Thymus (tissue), 11 donors: ENCODE measurements around the gene PLD2. TPM values are rescaled to one million over a fixed set of nuclear protein-coding genes. Genes with fewer than 3 reads are reported as not detected.
"Not testable (repeated sequence)": the region's sequence is repeated elsewhere in the genome, so short reads cannot be mapped to it uniquely, and the experiment has no call there.

Source experiments
- DNase-seq, 9 donors: peaks; one replicate each; pipeline ENCODE4 v3.0.0-alpha.2; 2013; ENCODE audit warnings: low spot score in 9 of 9, low read depth in 6 of 9, missing footprints in 1 of 9
- H3K27ac ChIP-seq, 2 donors: one replicate each; pipeline ENCODE4 v1.5.1; 2013; ENCODE audit warnings: control low read depth in 1 of 2, low read depth in 1 of 2, low read length in 1 of 2, mild to moderate bottlenecking in 1 of 2, moderate library complexity in 1 of 2
- H3K27me3 ChIP-seq, 2 donors: one replicate each; pipeline ENCODE4 v1.5.1; 2013; ENCODE audit warnings: low read length in 1 of 2; ENCODE audit not compliant: control insufficient read depth in 2 of 2, insufficient read depth in 1 of 2
- H3K36me3 ChIP-seq, 2 donors: one replicate each; pipeline ENCODE4 v1.5.1; 2013; ENCODE audit warnings: low read length in 1 of 2, mild to moderate bottlenecking in 1 of 2, moderate library complexity in 1 of 2; ENCODE audit not compliant: control insufficient read depth in 2 of 2, insufficient read depth in 2 of 2
- H3K4me1 ChIP-seq, 2 donors: one replicate each; pipeline ENCODE4 v1.5.1; 2013; ENCODE audit warnings: low read length in 2 of 2; ENCODE audit not compliant: control insufficient read depth in 2 of 2, insufficient read depth in 2 of 2
- H3K4me3 ChIP-seq, 2 donors: one replicate each; pipeline ENCODE4 v1.5.1; 2013; ENCODE audit warnings: low read length in 2 of 2, control low read depth in 1 of 2, mild to moderate bottlenecking in 1 of 2
- H3K9me3 ChIP-seq, 2 donors: one replicate each; pipeline ENCODE4 v1.5.1; 2013; ENCODE audit warnings: low read length in 1 of 2, mild to moderate bottlenecking in 1 of 2; ENCODE audit not compliant: control insufficient read depth in 2 of 2, insufficient read depth in 1 of 2
- WGBS: extraction: QIAGEN DNeasy Blood & Tissue Kit; methylation state at CpG from one replicate; pipeline ENCODE4 v1.1.7; 2013; 5-methylcytosine and 5-hydroxymethylcytosine counted together
- polyA plus RNA-seq: library from polyadenylated mRNA; stranded (reverse); fragments of 200-250 nt; gene quantifications from one replicate; pipeline ENCODE4 v1.2.3, GENCODE V29; 2013
- total RNA-seq: library from RNA; stranded (reverse); fragments of 120-200 nt; gene quantifications from one replicate; pipeline ENCODE4 v1.2.4, GENCODE V29; 2013
- donor health status: healthy.

PLD2 gene
- total and polyA plus RNA-seq, 2 donors: 14.5 to 30.7 TPM

DNA sequence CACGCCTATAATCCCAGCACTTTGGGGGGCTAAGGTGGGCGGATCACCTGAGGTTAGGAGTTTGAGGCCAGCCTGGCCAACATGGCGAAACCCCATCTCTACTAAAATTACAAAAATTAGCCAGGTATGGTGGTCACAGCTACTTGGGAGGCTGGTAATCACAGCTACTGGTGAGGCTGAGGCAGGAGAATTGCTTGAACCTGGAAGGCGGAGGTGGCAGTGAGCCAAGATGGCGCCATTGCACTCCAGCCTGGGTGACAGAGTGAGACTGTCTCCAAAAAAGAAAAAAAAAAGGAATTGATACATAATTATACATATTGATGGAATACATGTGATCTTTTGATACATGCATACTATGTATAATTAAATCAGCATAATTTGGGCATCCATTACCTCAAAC lies 60.6 kb downstream of the PLD2 start:
- H3K36me3 ChIP-seq, H3K27ac ChIP-seq, H3K4me3 ChIP-seq, DNase-seq, H3K4me1 ChIP-seq, H3K27me3 ChIP-seq, H3K9me3 ChIP-seq: not testable (repeated sequence)
- 97% methylated on average over 5 of the region's 5 CpGs for WGBS

DNA sequence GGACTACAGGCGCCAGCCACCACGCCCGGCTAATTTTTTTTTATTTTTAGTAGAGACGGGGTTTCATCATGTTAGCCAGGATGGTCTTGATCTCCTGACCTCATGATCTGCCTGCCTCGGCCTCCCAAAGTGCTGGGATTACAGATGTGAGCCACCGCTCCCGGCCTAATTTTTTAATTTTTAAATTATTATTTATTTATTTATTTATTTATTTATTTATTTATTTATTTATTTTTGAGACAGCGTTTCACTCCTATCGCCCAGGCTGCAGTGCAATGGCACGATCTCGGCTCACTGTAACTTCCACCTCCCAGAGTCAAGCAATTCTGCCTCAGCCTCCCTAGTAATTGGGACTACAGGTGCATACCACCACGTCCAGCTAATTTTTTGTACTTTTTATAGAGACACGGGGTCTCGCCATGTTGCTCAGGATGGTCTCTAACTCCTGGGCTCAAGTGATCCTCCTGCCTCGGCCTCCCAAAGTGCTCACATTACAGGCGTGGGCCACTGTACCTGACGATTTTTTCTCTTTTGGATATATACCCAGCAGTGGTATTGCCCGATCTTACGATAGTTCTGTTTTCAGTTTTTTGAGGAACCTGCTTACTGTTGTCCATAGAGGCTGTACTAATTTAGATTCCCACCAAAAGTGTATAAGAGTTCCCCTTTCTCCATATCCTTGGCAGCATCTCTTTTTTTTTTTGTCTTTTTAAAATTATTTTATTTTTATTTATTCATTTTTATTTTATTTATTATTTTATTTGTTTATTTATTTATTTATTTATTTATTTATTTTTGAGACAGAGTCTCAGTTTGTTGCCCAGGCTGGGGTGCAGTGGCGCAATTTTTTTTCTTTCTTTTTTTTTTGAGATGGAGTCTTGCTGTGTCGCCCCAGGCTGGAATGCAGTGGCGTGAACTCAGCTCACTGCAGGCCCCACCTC lies 62.4 kb downstream of the PLD2 start:
- WGBS: 95% methylated on average over 22 of the region's 22 CpGs
- not testable (repeated sequence) for H3K36me3 ChIP-seq, H3K27me3 ChIP-seq, H3K4me1 ChIP-seq, H3K27ac ChIP-seq, H3K4me3 ChIP-seq, H3K9me3 ChIP-seq, DNase-seq

DNA sequence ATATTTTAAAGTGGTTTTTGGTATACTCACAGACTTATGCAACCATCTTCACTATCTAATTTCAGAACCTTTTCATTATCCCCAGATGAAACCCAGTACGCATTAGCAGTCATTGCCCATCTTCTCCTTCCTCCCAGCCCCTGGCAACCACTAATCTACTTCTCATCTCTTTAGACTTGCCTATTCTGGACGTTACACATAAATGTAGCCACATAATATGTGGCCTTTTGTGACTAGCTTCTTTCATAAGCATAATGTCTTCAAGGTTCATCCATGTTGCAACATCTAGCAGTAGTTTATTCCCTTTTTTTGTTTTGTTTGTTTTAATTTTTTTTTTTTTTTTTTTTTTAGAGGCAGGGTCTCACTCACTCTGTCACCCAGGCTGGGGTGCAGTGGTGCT lies 63.9 kb downstream of the PLD2 start:
- no peaks in the 10 kb centered on the region for H3K4me1 ChIP-seq
- 96% methylated on average over 2 of the region's 2 CpGs for WGBS
- peaks cover 0 to 6% of the 10 kb centered on the region in 2 donors for H3K36me3 ChIP-seq
- DNase-seq: no peak
- H3K4me3 ChIP-seq: no peak overlapping the region
- H3K9me3 ChIP-seq: no peaks in the 10 kb centered on the region
- no peaks in the 10 kb centered on the region for H3K27me3 ChIP-seq
- no peak overlapping the region for H3K27ac ChIP-seq

DNA sequence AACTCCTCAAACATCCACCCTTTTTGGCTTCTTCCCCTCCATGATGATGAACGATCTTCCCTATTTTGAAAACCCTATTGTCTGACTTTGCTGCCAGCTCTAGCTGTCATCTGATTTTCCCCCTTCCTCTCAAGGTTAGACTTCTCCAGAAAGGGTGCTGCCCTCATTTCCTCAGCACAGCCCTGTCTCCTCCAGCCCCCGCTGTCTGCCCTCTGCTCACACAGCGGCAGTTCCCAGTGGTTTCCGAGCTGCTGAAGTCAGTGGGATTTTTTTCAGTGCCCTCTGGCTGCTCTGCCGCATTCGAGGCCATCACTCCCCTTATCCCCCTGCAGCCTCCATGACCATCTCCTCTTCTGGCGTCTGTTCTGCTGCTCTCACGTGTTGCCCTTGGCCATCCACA lies 65.8 kb downstream of the PLD2 start:
- Histone ChIP-seq H3K27me3 (no peaks in the 10 kb centered on the region), H3K27ac (no peak overlapping the region), H3K9me3 (no peaks in the 10 kb centered on the region), H3K4me3 (no peak overlapping the region), H3K4me1 (no peaks in the 10 kb centered on the region), H3K36me3 (peaks cover 0 to 6% of the 10 kb centered on the region in 2 donors)
- DNase-seq: no peak
- 65% methylated on average over 8 of the region's 8 CpGs for WGBS

Other genes with a start within 250 kb of the PLD2 start
- gene GGT6, start 246.6 kb upstream of the PLD2 start, total RNA-seq: 0.90 TPM
- 3.7 TPM for gene GGT6, start 246.6 kb upstream of the PLD2 start, polyA plus RNA-seq
- gene SMTNL2, start 222.6 kb upstream of the PLD2 start, total RNA-seq: 0.57 TPM
- gene SMTNL2, start 222.6 kb upstream of the PLD2 start, polyA plus RNA-seq: 1.6 TPM
- 1.6 TPM for gene ALOX15, start 165.5 kb upstream of the PLD2 start, total RNA-seq
- gene ALOX15, start 165.5 kb upstream of the PLD2 start, polyA plus RNA-seq: 0.48 TPM
- 7.7 TPM for gene PELP1, start 103.0 kb upstream of the PLD2 start, total RNA-seq
- gene PELP1, start 103.0 kb upstream of the PLD2 start, polyA plus RNA-seq: 26.9 TPM
- 60.2 TPM for gene ARRB2, start 96.5 kb upstream of the PLD2 start, total RNA-seq
- 91.2 TPM for gene ARRB2, start 96.5 kb upstream of the PLD2 start, polyA plus RNA-seq
- gene MED11, start 75.7 kb upstream of the PLD2 start, total RNA-seq: 28.1 TPM
- 40.3 TPM for gene MED11, start 75.7 kb upstream of the PLD2 start, polyA plus RNA-seq
- gene ZMYND15, start 67.3 kb upstream of the PLD2 start, total RNA-seq: 0.52 TPM
- gene ZMYND15, start 67.3 kb upstream of the PLD2 start, polyA plus RNA-seq: 3.8 TPM
- gene CXCL16, start 67.2 kb upstream of the PLD2 start, total RNA-seq: 3.3 TPM
- 32.9 TPM for gene CXCL16, start 67.2 kb upstream of the PLD2 start, polyA plus RNA-seq
- not detected for gene TM4SF5, start 35.3 kb upstream of the PLD2 start, total RNA-seq
- 0.14 TPM for gene TM4SF5, start 35.3 kb upstream of the PLD2 start, polyA plus RNA-seq
- gene VMO1, start 20.8 kb upstream of the PLD2 start, total RNA-seq: 2.7 TPM
- gene VMO1, start 20.8 kb upstream of the PLD2 start, polyA plus RNA-seq: 30.6 TPM
- gene GLTPD2, start 18.2 kb upstream of the PLD2 start, total RNA-seq: 0.14 TPM
- 0.16 TPM for gene GLTPD2, start 18.2 kb upstream of the PLD2 start, polyA plus RNA-seq
- 183 TPM for gene PSMB6, start 11.0 kb upstream of the PLD2 start, total RNA-seq
- 122 TPM for gene PSMB6, start 11.0 kb upstream of the PLD2 start, polyA plus RNA-seq
- gene MINK1, start 26.2 kb downstream of the PLD2 start, total RNA-seq: 10.2 TPM
- 83.8 TPM for gene MINK1, start 26.2 kb downstream of the PLD2 start, polyA plus RNA-seq
- gene C17orf107, start 92.4 kb downstream of the PLD2 start, total RNA-seq: 0.57 TPM
- 1.2 TPM for gene C17orf107, start 92.4 kb downstream of the PLD2 start, polyA plus RNA-seq
- 0.24 TPM for gene CHRNE, start 95.9 kb downstream of the PLD2 start, total RNA-seq
- gene CHRNE, start 95.9 kb downstream of the PLD2 start, polyA plus RNA-seq: 1.9 TPM
- 0.14 TPM for gene GP1BA, start 125.1 kb downstream of the PLD2 start, total RNA-seq
- 0.09 TPM for gene GP1BA, start 125.1 kb downstream of the PLD2 start, polyA plus RNA-seq
- gene SLC25A11, start 132.9 kb downstream of the PLD2 start, total RNA-seq: 46.7 TPM
- 30.9 TPM for gene SLC25A11, start 132.9 kb downstream of the PLD2 start, polyA plus RNA-seq
- 73.0 TPM for gene RNF167, start 133.1 kb downstream of the PLD2 start, total RNA-seq
- gene RNF167, start 133.1 kb downstream of the PLD2 start, polyA plus RNA-seq: 189 TPM
- 635 TPM for gene PFN1, start 141.4 kb downstream of the PLD2 start, total RNA-seq
- gene PFN1, start 141.4 kb downstream of the PLD2 start, polyA plus RNA-seq: 727 TPM
- 12.4 TPM for gene ENO3, start 144.0 kb downstream of the PLD2 start, total RNA-seq
- 25.7 TPM for gene ENO3, start 144.0 kb downstream of the PLD2 start, polyA plus RNA-seq
- gene SPAG7, start 160.7 kb downstream of the PLD2 start, total RNA-seq: 60.9 TPM
- 98.8 TPM for gene SPAG7, start 160.7 kb downstream of the PLD2 start, polyA plus RNA-seq
- gene CAMTA2, start 180.5 kb downstream of the PLD2 start, total RNA-seq: 2.8 TPM
- 51.5 TPM for gene CAMTA2, start 180.5 kb downstream of the PLD2 start, polyA plus RNA-seq
- gene INCA1, start 190.4 kb downstream of the PLD2 start, total RNA-seq: 0.24 TPM
- 1.5 TPM for gene INCA1, start 190.4 kb downstream of the PLD2 start, polyA plus RNA-seq
- gene KIF1C, start 190.8 kb downstream of the PLD2 start, total RNA-seq: 10.8 TPM
- gene KIF1C, start 190.8 kb downstream of the PLD2 start, polyA plus RNA-seq: 15.4 TPM
- 0.80 TPM for gene SLC52A1, start 228.3 kb downstream of the PLD2 start, total RNA-seq
- 0.96 TPM for gene SLC52A1, start 228.3 kb downstream of the PLD2 start, polyA plus RNA-seq